COLO829 (cell line): ENCODE measurements around the gene PKD2L1.
"Not testable (repeated sequence)": the region's sequence is repeated elsewhere in the genome, so short reads cannot be mapped to it uniquely, and the experiment has no call there.

Experiments
- DNase-seq: peaks from one replicate; pipeline ENCODE4 v3.0.0; 2012; ENCODE audit warnings: low spot score

Gene PKD2L1

GRCh38 chr10:100286051-100287033, 43.7 kb downstream of the PKD2L1 start, which contains the start of gene BLOC1S2:
Gene BLOC1S2 (minus strand): TSS chr10:100286680. CDS start chr10:100286659, 21 bp downstream.
- DNase-seq = peak; percentile 93

- DNase-seq = not testable (repeated sequence)
Observed at GRCh38 chr10:100285326-100285725, 44.7 kb downstream of the PKD2L1 start.

- no peak for DNase-seq
Observed at GRCh38 chr10:100282907-100283306, 47.1 kb downstream of the PKD2L1 start.

- not testable (repeated sequence) for DNase-seq
Observed at GRCh38 chr10:100276971-100277370, 53.1 kb downstream of the PKD2L1 start.

GRCh38 chr10:100267239-100268104, 62.6 kb downstream of the PKD2L1 start, which contains the start of gene CWF19L1:
Gene CWF19L1 (minus strand): TSS chr10:100267638. CDS start chr10:100267593, 45 bp downstream.
- DNase-seq = peak; percentile 60

GRCh38 chr10:100265821-100266485, 64.1 kb downstream of the PKD2L1 start:
- DNase-seq = no peak

GRCh38 chr10:100254191-100254590, 75.8 kb downstream of the PKD2L1 start:
- no peak for DNase-seq

- DNase-seq = no peak
Observed at GRCh38 chr10:100253041-100253440, 77.0 kb downstream of the PKD2L1 start.

- DNase-seq = no peak
Observed at GRCh38 chr10:100248820-100249219, 81.2 kb downstream of the PKD2L1 start.

- no peak for DNase-seq
Observed at GRCh38 chr10:100245484-100246220, 84.4 kb downstream of the PKD2L1 start.

GRCh38 chr10:100239851-100240250, 90.2 kb downstream of the PKD2L1 start:
- DNase-seq = no peak

GRCh38 chr10:100238429-100238828, 91.6 kb downstream of the PKD2L1 start:
- no peak for DNase-seq
